Suprapubic skin (tissue), 4 donors: ENCODE results near the gene PTPRD.

ENCODE experiments used
- EP300 ChIP-seq: sonication (generic); formaldehyde crosslinking; IDR thresholded peaks from one replicate; pipeline ENCODE4 v1.6.1; 2017; ENCODE audit warnings: antibody characterized with exemption
- POLR2A ChIP-seq, 2 donors: fragments of 450-650 bp; IDR thresholded peaks; one replicate each; pipeline ENCODE4 v1.6.1; 2017; ENCODE audit warnings: antibody characterized with exemption in 2 of 2, mild to moderate bottlenecking in 2 of 2, moderate library complexity in 2 of 2
- POLR2AphosphoS5 ChIP-seq, 3 donors: sonication (generic); formaldehyde crosslinking; IDR thresholded peaks; one replicate each; pipeline ENCODE4 v1.6.1; 2017; ENCODE audit warnings: antibody characterized with exemption in 3 of 3
- TF ChIP-seq, protein P1 (sequence below), 2 donors: fragments of 200-600 bp in 1 of 2; fragments of 450-650 bp in 1 of 2; sonication (generic) in 1 of 2; IDR thresholded peaks; one replicate each; pipeline ENCODE4 v1.5.1; 2016 to 2019; ENCODE audit warnings: antibody characterized with exemption in 2 of 2, mild to moderate bottlenecking in 1 of 2, moderate library complexity in 1 of 2

GRCh38 chr9:9556865-9557803 is 1055.7 kb downstream of the PTPRD start:
- TF ChIP-seq, protein P1, sequence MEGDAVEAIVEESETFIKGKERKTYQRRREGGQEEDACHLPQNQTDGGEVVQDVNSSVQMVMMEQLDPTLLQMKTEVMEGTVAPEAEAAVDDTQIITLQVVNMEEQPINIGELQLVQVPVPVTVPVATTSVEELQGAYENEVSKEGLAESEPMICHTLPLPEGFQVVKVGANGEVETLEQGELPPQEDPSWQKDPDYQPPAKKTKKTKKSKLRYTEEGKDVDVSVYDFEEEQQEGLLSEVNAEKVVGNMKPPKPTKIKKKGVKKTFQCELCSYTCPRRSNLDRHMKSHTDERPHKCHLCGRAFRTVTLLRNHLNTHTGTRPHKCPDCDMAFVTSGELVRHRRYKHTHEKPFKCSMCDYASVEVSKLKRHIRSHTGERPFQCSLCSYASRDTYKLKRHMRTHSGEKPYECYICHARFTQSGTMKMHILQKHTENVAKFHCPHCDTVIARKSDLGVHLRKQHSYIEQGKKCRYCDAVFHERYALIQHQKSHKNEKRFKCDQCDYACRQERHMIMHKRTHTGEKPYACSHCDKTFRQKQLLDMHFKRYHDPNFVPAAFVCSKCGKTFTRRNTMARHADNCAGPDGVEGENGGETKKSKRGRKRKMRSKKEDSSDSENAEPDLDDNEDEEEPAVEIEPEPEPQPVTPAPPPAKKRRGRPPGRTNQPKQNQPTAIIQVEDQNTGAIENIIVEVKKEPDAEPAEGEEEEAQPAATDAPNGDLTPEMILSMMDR (IDR thresholded peaks at IDR 0.05), result no peak
- no peak for TF ChIP-seq POLR2A (IDR thresholded peaks at IDR 0.05)
- TF ChIP-seq POLR2AphosphoS5 (IDR thresholded peaks at IDR 0.05), result no peak
- no peak for TF ChIP-seq EP300
